OCI-LY1 (cell line): ENCODE measurements around the gene CHST12.

ENCODE experiments used
- H2AFZ ChIP-seq: fragments of 200-600 bp; sonication (generic), shearing (Covaris generic); 2 replicates; pipeline ENCODE4 v1.6.0; 2014; ENCODE audit warnings: antibody characterized with exemption, mild to moderate bottlenecking, low read length
- H3F3A ChIP-seq: fragments of 200-600 bp; sonication (generic), shearing (Covaris generic); 2 replicates; pipeline ENCODE4 v1.6.0; 2014; ENCODE audit warnings: mild to moderate bottlenecking, antibody characterized with exemption, low read length, moderate library complexity; ENCODE audit not compliant: insufficient read depth
- H3K27ac ChIP-seq: fragments of 200-600 bp; sonication (generic); 2 replicates; pipeline ENCODE4 v1.5.1; 2014; ENCODE audit warnings: low read length, mixed run types, mild to moderate bottlenecking, low read depth; ENCODE audit not compliant: poor library complexity, severe bottlenecking
- H3K27me3 ChIP-seq: fragments of 200-600 bp; sonication (generic); 2 replicates; pipeline ENCODE4 v1.6.0; 2014; ENCODE audit warnings: antibody characterized with exemption, mild to moderate bottlenecking, low read length, moderate library complexity; ENCODE audit not compliant: insufficient read depth
- H3K36me3 ChIP-seq: fragments of 200-600 bp; sonication (generic); 2 replicates; pipeline ENCODE4 v1.6.1; 2014; ENCODE audit warnings: mild to moderate bottlenecking, antibody characterized with exemption, low read length, moderate library complexity, mixed read lengths; ENCODE audit not compliant: insufficient read depth
- H3K4me1 ChIP-seq: fragments of 200-600 bp; sonication (generic); 2 replicates; pipeline ENCODE4 v1.5.1; 2014; ENCODE audit warnings: mild to moderate bottlenecking, low read length, moderate library complexity; ENCODE audit not compliant: insufficient read depth, severe bottlenecking
- H3K4me2 ChIP-seq: fragments of 200-600 bp; sonication (generic), shearing (Covaris generic); 2 replicates; pipeline ENCODE4 v1.6.1; 2014; ENCODE audit warnings: low read length
- H3K4me3 ChIP-seq: fragments of 200-600 bp; sonication (generic); 2 replicates; pipeline ENCODE4 v1.5.1; 2014; ENCODE audit warnings: low read length, low read depth, mild to moderate bottlenecking, mixed read lengths; ENCODE audit not compliant: poor library complexity, severe bottlenecking
- H3K79me2 ChIP-seq: fragments of 200-600 bp; shearing (Covaris generic); 2 replicates; pipeline ENCODE4 v1.6.1; 2016; ENCODE audit warnings: mixed run types, low read length, mixed read lengths; ENCODE audit not compliant: insufficient read depth
- H3K9ac ChIP-seq: fragments of 200-600 bp; sonication (generic), shearing (Covaris generic); 2 replicates; pipeline ENCODE4 v1.6.1; 2014; ENCODE audit warnings: mild to moderate bottlenecking, low read length, mixed read lengths
- H3K9me2 ChIP-seq: fragments of 200-600 bp; sonication (generic), shearing (Covaris generic); 2 replicates; pipeline ENCODE4 v1.6.1; 2014; ENCODE audit warnings: low read depth, mild to moderate bottlenecking, low read length, mixed read lengths
- H3K9me3 ChIP-seq: fragments of 200-600 bp; shearing (Covaris generic); 2 replicates; pipeline ENCODE4 v1.6.1; 2014; ENCODE audit warnings: low read length, mixed read lengths
- H4K20me1 ChIP-seq: fragments of 200-600 bp; sonication (generic), shearing (Covaris generic); 2 replicates; pipeline ENCODE4 v1.6.0; 2016; ENCODE audit warnings: mild to moderate bottlenecking, low read length; ENCODE audit not compliant: insufficient read depth
- EZH2 ChIP-seq: fragments of 200-600 bp; sonication (generic), shearing (Covaris generic); IDR thresholded peaks from 2 replicates; pipeline ENCODE4 v1.8.0; 2017; ENCODE audit warnings: borderline replicate concordance, mixed run types, mild to moderate bottlenecking, antibody characterized with exemption, low read length, moderate library complexity, mixed read lengths
- TF ChIP-seq, protein P1 (sequence below): fragments of 200-600 bp; sonication (generic), shearing (Covaris generic); IDR thresholded peaks from 2 replicates; pipeline ENCODE4 v1.5.1; 2017; ENCODE audit warnings: mild to moderate bottlenecking, antibody characterized with exemption, low read length, moderate library complexity, mixed read lengths

Gene CHST12

DNA sequence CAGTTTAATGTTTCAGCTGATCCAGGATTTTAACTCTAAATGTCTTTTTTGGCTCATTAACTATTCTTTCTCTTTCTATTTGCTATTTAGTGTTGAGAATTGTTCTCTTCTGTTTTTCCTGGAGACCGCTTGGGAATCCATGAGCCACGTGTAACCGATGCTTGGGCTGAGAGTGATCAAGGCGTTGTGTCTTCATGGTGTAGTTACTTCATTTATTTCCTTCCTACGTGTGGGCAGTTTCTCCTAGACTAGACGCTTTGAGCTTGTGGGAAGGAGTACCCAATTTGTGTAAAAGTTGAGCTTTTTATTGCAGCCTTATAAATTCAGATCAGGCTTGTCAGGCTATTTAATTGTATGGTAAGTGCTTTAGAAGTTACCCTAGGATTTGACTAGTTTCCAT lies 45.8 kb upstream of the CHST12 start:
- Histone ChIP-seq H3K36me3 (peaks cover 69% of the 10 kb centered on the region), H3K4me2 (peak overlapping the region; percentile 90; the same call in 1 of the 2 replicates), H3K79me2 (peaks cover 63% of the 10 kb centered on the region), H3K4me3 (no peak overlapping the region), H3K9me3 (no peaks in the 10 kb centered on the region), H4K20me1 (0 out of 2 replicates have a peak, but pooled peaks cover 2% of the 10 kb centered on the region), H3K4me1 (peaks cover 40% of the 10 kb centered on the region), H3K9me2 (no peaks in the 10 kb centered on the region), H3F3A (no peaks in the 10 kb centered on the region), H3K9ac (no peak overlapping the region; the same call in 1 of the 2 replicates), H3K27ac (no peak overlapping the region), H2AFZ (no peak overlapping the region), H3K27me3 (no peaks in the 10 kb centered on the region)
- TF ChIP-seq, protein P1, sequence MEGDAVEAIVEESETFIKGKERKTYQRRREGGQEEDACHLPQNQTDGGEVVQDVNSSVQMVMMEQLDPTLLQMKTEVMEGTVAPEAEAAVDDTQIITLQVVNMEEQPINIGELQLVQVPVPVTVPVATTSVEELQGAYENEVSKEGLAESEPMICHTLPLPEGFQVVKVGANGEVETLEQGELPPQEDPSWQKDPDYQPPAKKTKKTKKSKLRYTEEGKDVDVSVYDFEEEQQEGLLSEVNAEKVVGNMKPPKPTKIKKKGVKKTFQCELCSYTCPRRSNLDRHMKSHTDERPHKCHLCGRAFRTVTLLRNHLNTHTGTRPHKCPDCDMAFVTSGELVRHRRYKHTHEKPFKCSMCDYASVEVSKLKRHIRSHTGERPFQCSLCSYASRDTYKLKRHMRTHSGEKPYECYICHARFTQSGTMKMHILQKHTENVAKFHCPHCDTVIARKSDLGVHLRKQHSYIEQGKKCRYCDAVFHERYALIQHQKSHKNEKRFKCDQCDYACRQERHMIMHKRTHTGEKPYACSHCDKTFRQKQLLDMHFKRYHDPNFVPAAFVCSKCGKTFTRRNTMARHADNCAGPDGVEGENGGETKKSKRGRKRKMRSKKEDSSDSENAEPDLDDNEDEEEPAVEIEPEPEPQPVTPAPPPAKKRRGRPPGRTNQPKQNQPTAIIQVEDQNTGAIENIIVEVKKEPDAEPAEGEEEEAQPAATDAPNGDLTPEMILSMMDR: no peak
- no peak for TF ChIP-seq EZH2

DNA sequence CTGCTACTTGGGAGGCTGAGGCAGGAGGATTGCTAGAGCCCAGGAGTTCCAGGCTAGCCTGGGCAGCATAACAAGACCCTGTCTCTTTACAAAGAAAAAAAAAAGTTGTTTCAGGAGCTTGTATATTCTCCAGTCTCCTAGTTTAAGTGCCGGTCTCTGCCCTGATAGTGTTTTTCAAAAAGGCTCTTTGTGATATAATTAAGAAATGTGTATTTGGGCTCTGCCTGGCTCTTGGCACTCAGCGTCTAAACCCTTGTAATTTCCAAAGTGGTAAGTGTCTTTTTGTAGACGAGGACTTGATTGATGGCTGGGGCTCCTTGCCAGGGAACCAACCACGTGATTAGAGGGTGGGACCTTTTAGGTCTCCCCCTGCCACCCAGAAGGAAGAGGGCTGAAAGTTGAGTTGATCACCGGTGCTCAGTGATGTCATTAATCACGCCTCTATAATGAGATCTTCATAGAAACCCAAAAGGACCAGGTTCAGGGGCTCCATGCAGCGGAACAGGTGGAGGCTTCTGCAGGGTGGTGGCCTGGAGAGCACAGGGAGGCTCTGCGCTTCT lies 44.4 kb upstream of the CHST12 start:
- peaks cover 63% of the 10 kb centered on the region for H3K79me2 ChIP-seq
- H2AFZ ChIP-seq: no peak overlapping the region
- H3K4me2 ChIP-seq: no peak overlapping the region
- 0 out of 2 replicates have a peak, but pooled peaks cover 2% of the 10 kb centered on the region for H4K20me1 ChIP-seq
- H3K4me3 ChIP-seq: no peak overlapping the region
- no peak for TF ChIP-seq EZH2
- TF ChIP-seq, protein P1: no peak
- no peaks in the 10 kb centered on the region for H3K9me2 ChIP-seq
- H3K36me3 ChIP-seq: peaks cover 84% of the 10 kb centered on the region
- H3K27ac ChIP-seq: no peak overlapping the region
- H3K27me3 ChIP-seq: no peaks in the 10 kb centered on the region
- H3K9ac ChIP-seq: no peak overlapping the region
- H3F3A ChIP-seq: no peaks in the 10 kb centered on the region
- H3K4me1 ChIP-seq: peaks cover 29% of the 10 kb centered on the region
- no peaks in the 10 kb centered on the region for H3K9me3 ChIP-seq

DNA sequence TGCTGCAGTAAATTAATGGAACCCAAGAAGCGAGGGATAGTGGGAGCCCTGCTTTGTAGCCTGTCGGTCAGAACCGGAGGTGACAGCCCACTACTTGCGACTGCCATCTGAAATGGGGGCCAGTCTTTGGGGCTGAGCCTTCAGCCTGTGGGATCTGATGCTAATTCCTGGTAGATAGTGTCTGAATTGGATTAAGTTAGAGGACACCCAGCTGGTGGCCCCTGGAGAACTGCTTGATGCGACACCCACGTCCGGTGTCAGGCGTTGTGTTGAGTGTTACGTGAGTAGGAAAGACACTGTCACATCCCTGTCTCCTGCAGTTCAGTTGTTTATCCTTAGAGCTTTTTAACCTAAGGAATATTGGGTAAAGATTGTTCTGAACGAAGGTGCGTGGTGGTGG lies 43.8 kb upstream of the CHST12 start:
- Histone ChIP-seq H3K4me2 (no peak overlapping the region), H3K9me3 (no peaks in the 10 kb centered on the region), H3K36me3 (peaks cover 89% of the 10 kb centered on the region), H3K4me1 (peaks cover 29% of the 10 kb centered on the region), H3K9ac (no peak overlapping the region), H2AFZ (no peak overlapping the region), H3K27ac (no peak overlapping the region), H3K79me2 (peaks cover 63% of the 10 kb centered on the region), H3F3A (no peaks in the 10 kb centered on the region), H3K4me3 (no peak overlapping the region), H3K9me2 (no peaks in the 10 kb centered on the region), H3K27me3 (no peaks in the 10 kb centered on the region), H4K20me1 (0 out of 2 replicates have a peak, but pooled peaks cover 2% of the 10 kb centered on the region)
- no peak for TF ChIP-seq EZH2
- TF ChIP-seq, protein P1: no peak
